ENCODE measurements around the gene MUC6. TPM values are rescaled to one million over a fixed set of nuclear protein-coding genes. Genes with fewer than 3 reads are reported as not detected.

MUC6 gene, protein sequence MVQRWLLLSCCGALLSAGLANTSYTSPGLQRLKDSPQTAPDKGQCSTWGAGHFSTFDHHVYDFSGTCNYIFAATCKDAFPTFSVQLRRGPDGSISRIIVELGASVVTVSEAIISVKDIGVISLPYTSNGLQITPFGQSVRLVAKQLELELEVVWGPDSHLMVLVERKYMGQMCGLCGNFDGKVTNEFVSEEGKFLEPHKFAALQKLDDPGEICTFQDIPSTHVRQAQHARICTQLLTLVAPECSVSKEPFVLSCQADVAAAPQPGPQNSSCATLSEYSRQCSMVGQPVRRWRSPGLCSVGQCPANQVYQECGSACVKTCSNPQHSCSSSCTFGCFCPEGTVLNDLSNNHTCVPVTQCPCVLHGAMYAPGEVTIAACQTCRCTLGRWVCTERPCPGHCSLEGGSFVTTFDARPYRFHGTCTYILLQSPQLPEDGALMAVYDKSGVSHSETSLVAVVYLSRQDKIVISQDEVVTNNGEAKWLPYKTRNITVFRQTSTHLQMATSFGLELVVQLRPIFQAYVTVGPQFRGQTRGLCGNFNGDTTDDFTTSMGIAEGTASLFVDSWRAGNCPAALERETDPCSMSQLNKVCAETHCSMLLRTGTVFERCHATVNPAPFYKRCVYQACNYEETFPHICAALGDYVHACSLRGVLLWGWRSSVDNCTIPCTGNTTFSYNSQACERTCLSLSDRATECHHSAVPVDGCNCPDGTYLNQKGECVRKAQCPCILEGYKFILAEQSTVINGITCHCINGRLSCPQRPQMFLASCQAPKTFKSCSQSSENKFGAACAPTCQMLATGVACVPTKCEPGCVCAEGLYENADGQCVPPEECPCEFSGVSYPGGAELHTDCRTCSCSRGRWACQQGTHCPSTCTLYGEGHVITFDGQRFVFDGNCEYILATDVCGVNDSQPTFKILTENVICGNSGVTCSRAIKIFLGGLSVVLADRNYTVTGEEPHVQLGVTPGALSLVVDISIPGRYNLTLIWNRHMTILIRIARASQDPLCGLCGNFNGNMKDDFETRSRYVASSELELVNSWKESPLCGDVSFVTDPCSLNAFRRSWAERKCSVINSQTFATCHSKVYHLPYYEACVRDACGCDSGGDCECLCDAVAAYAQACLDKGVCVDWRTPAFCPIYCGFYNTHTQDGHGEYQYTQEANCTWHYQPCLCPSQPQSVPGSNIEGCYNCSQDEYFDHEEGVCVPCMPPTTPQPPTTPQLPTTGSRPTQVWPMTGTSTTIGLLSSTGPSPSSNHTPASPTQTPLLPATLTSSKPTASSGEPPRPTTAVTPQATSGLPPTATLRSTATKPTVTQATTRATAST (N-terminal part only)
- not detected for total RNA-seq

DNA sequence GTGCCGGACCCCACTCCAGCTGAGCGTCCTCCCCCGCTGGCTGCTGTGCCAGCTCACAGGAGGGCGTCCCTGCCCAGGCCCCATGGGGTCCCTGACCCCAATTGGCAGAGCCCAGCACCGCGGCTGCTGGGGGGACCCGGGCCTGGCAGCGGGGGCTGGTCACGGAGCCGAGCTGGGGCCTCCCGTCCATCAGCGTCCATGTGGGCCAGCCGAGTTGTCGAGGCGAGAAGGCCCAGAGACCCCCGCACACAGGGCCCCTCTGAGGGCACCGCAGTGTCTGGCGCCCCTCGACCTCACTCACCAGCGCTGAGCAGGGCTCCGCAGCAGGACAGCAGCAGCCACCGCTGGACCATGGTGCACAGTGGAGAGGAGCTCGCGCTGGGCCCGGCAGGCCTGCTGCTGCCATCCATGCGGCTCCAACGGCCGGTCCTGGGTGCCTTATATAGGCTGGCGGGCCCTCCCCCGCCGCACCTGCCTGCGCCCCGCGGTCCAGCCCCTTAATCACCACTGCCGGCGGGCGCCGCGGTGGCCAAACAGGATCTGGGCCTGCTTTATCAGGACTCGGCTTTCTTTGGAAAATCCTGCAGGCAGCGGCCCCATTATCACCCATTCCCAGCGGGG is at the start of gene MUC6:
MUC6 (minus strand) TSS at position 416 of the 621 bp plus-strand sequence; CDS start at position 353, 63 bp downstream.
- H3K9me3 Mint-ChIP-seq, result no peaks in the 10 kb centered on the region
- no peaks in the 10 kb centered on the region for H3K36me3 Mint-ChIP-seq
- no peak within 1 kb of the TSS for H3K27ac Mint-ChIP-seq
- H3K4me1 Mint-ChIP-seq, result no peaks in the 10 kb centered on the region
- H3K4me3 Mint-ChIP-seq, result no peak within 1 kb of the TSS
- no peaks in the 10 kb centered on the region for H3K27me3 Mint-ChIP-seq
- no peak for DNase-seq

DNA sequence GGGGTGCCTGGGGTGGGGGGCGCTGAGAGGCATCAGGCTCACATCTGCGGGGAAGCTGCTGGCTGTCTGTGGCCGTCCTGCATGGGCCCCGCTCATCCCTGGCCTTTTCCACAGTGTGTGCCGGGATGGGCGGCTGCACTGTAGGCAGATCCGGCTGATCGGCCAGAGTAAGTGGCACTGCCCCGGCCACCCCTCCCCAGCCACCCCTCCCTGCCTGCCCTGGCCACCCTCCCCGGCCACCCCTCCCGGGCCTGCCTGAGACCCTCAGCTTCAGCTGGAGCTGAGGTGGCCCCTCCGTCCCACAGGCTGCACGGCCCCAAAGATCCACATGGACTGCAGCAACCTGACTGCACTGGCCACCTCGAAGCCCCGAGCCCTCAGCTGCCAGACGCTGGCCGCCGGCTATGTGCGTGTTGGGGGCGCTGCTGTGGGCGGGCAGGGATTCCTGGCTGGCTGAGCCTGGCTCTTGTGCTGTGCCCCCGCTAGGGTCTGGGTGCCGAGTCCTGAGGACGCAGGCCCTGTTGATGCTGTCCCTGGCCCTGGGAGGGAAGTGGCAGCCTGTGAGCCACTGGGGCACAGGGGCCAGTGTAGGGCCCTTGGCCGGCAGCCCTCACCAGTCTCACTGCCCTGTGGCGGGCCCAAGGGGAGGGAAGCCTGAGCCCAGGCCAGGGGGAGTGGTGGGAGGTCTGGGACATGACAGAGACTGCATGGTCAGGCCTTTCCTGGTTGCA is 49.1 kb upstream of the MUC6 start:
- Mint-ChIP-seq H3K36me3 (no peaks in the 10 kb centered on the region), H3K4me3 (no peak overlapping the region), H3K27me3 (no peaks in the 10 kb centered on the region), H3K9me3 (no peaks in the 10 kb centered on the region), H3K4me1 (no peaks in the 10 kb centered on the region), H3K27ac (no peak overlapping the region)
- DNase-seq, result no peak

DNA sequence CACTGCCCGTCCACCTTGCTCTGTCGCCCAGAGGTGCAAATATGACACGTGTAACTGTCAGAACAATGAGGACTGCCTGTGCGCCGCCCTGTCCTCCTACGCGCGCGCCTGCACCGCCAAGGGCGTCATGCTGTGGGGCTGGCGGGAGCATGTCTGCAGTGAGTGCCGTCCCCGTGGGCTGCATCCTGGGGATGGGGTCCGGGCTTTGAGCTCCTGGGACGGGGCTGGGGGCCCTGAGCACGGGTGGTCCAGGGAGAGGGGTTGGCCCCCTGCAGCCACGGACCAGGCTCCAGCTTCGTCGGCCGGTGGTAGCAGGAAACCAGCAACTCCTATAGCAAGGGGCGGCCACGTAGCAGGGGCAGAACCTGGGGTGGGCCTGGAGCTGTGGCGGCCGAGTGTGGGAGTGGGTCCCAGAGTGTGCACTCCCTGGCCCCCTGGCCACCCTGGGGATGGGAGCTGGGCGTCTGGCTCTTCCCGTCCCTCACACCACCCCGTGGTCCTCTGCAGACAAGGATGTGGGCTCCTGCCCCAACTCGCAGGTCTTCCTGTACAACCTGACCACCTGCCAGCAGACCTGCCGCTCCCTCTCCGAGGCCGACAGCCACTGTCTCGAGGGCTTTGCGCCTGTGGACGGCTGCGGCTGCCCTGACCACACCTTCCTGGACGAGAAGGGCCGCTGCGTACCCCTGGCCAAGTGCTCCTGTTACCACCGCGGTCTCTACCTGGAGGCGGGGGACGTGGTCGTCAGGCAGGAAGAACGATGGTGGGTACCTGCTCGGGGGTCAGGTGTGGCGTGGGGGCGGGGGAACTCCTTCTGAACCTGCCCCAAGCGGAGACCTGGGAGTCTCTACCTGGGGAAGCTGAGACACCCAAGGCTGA is 48.3 kb upstream of the MUC6 start:
- Mint-ChIP-seq H3K9me3 (no peaks in the 10 kb centered on the region), H3K4me1 (no peaks in the 10 kb centered on the region), H3K4me3 (no peak overlapping the region), H3K36me3 (no peaks in the 10 kb centered on the region), H3K27me3 (no peaks in the 10 kb centered on the region), H3K27ac (no peak overlapping the region)
- no peak for DNase-seq

DNA sequence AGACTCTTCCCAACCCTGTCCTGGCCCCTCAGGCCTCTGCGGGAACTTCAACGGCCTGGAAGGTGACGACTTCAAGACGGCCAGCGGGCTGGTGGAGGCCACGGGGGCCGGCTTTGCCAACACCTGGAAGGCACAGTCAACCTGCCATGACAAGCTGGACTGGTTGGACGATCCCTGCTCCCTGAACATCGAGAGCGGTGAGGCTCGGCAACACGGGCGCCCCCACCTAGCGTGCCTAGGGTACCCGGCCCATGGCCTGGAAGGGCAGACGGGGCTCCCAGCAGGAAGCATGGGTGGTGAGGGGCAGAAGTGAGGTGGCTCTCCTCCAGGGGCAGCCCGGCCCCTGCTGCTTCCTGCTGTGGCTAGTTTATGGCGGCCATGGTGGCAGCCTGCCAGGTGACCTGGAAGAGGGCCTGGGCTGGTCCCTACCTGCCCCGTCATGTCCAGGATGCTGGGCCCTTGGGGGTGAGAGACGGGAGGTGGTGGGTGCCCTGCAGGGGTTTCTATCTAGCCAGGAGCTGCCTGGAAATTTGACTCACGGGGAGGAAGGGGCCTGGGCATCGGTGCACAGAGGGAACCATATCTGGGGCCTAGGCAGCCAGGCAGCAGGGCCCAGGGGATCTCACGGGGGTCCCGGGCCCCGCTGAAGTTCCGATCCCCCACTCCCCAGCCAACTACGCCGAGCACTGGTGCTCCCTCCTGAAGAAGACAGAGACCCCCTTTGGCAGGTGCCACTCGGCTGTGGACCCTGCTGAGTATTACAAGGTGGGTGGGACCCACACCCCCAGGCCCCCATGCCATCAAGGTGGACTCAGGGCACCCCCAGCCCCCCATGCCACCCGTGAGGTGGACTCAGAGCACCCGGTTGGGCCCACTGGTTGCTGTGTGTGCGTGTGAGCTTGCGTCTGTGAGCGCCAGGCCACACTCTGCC is 47.4 kb upstream of the MUC6 start:
- H3K27me3 Mint-ChIP-seq, result no peaks in the 10 kb centered on the region
- H3K27ac Mint-ChIP-seq, result no peak overlapping the region
- no peak for DNase-seq
- H3K9me3 Mint-ChIP-seq, result no peaks in the 10 kb centered on the region
- H3K36me3 Mint-ChIP-seq, result no peaks in the 10 kb centered on the region
- no peaks in the 10 kb centered on the region for H3K4me1 Mint-ChIP-seq
- H3K4me3 Mint-ChIP-seq, result no peak overlapping the region

DNA sequence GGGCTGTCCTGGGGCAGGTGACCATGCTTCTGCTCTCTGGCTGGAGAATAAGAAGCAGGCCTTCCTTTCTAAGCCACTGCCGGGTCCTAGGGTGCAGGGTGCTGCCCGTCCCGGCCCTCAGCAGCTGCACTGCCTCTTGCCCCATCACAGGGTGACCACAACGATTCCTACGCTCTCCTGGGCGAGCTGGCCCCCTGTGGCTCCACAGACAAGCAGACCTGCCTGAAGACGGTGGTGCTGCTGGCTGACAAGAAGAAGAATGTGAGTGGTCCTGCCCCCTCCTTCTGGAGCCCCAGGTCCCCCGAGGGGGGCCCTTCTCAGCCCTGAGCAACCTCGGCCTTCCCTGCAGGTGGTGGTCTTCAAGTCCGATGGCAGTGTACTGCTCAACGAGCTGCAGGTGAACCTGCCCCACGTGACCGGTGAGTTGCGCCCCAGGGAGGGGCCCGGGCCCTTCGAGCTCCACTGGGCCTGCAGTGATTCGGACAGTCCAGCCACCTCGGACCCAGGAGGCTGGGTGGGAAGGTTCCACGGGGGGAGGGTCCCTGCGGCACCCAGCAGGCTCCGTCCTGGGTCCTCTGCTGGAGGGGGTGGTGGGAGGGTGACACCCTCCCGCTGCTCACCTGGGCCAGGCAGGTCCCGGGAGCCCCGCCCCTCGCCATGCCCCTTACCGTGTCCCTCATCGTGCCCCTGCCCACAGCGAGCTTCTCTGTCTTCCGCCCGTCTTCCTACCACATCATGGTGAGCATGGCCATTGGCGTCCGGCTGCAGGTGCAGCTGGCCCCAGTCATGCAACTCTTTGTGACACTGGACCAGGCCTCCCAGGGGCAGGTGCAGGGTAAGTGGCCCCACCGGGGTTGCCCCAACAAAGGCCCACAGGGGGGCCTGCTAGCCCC is 46.5 kb upstream of the MUC6 start:
- Mint-ChIP-seq H3K36me3 (no peaks in the 10 kb centered on the region), H3K9me3 (no peaks in the 10 kb centered on the region), H3K27ac (no peak overlapping the region), H3K27me3 (no peaks in the 10 kb centered on the region), H3K4me3 (no peak overlapping the region), H3K4me1 (no peaks in the 10 kb centered on the region)
- DNase-seq, result no peak

DNA sequence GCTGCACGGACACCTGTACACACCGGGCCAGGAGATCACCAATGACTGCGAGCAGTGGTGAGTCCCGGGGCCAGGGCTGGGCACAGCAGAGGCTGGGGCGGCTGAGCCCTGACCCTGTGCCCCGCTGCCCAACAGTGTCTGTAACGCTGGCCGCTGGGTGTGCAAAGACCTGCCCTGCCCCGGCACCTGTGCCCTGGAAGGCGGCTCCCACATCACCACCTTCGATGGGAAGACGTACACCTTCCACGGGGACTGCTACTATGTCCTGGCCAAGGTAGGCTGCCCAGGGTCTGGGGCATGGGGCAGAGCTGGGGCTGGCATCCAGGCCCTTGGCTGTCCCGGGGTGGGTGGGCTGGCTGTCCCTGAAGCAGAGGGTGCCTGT is 45.8 kb upstream of the MUC6 start:
- Mint-ChIP-seq H3K4me1 (no peaks in the 10 kb centered on the region), H3K36me3 (no peaks in the 10 kb centered on the region)

DNA sequence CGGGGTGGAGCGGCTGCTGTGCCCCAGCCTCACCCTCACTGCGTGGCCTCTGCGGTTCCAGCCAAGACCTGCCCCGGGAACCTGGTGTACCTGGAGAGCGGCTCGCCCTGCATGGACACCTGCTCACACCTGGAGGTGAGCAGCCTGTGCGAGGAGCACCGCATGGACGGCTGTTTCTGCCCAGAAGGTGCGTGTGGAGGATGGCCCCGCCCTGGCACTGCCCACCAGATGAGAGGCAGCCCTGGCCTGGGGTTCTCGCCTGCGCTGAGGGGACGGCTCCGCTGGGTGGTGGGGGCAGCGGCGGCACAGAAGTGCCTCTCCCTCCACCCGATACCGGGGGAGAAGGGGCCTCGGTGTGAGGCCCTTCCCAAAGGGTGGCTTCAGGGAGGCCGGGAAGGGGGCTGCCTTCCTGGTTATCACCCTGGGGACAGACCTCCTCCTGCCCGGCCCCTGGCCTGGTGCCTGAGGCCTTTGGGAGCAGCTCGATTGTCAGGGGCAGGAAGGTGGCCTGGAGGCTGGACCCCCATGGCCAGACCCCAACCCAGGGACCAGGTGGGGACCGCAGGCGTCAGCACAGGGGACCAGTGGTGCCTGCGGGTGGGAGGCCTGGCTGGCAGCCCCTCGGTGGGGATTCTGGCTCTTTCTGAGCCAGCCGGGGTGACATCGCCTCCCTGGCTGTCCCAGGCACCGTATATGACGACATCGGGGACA is 45.2 kb upstream of the MUC6 start:
- H3K36me3 Mint-ChIP-seq, result no peaks in the 10 kb centered on the region
- H3K9me3 Mint-ChIP-seq, result no peaks in the 10 kb centered on the region
- no peak for DNase-seq
- no peaks in the 10 kb centered on the region for H3K27me3 Mint-ChIP-seq
- no peak overlapping the region for H3K27ac Mint-ChIP-seq
- H3K4me3 Mint-ChIP-seq, result no peak overlapping the region
- no peaks in the 10 kb centered on the region for H3K4me1 Mint-ChIP-seq

More for the DNA sequence above, 45.8 kb upstream of the MUC6 start:
- H3K27ac Mint-ChIP-seq, result no peak overlapping the region
- H3K9me3 Mint-ChIP-seq, result no peaks in the 10 kb centered on the region
- no peaks in the 10 kb centered on the region for H3K27me3 Mint-ChIP-seq
- DNase-seq, result no peak
- H3K4me3 Mint-ChIP-seq, result no peak overlapping the region

DNA sequence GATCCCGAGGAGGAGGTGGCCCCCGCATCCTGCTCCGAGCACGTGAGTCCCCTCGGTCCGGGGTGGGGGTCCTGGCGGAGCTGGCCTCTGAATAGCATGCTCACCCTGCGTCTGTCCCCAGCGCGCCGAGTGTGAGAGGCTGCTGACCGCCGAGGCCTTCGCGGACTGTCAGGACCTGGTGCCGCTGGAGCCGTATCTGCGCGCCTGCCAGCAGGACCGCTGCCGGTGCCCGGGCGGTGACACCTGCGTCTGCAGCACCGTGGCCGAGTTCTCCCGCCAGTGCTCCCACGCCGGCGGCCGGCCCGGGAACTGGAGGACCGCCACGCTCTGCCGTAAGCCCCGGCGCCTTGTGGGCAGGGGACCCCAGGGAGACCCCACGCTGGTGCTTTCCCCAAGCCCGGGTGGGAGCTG is 41.7 kb upstream of the MUC6 start:
- H3K36me3 Mint-ChIP-seq, result no peaks in the 10 kb centered on the region
- H3K4me1 Mint-ChIP-seq, result no peaks in the 10 kb centered on the region
- no peaks in the 10 kb centered on the region for H3K27me3 Mint-ChIP-seq
- H3K9me3 Mint-ChIP-seq, result no peaks in the 10 kb centered on the region
- H3K27ac Mint-ChIP-seq, result no peak overlapping the region
- no peak for DNase-seq
- no peak overlapping the region for H3K4me3 Mint-ChIP-seq

DNA sequence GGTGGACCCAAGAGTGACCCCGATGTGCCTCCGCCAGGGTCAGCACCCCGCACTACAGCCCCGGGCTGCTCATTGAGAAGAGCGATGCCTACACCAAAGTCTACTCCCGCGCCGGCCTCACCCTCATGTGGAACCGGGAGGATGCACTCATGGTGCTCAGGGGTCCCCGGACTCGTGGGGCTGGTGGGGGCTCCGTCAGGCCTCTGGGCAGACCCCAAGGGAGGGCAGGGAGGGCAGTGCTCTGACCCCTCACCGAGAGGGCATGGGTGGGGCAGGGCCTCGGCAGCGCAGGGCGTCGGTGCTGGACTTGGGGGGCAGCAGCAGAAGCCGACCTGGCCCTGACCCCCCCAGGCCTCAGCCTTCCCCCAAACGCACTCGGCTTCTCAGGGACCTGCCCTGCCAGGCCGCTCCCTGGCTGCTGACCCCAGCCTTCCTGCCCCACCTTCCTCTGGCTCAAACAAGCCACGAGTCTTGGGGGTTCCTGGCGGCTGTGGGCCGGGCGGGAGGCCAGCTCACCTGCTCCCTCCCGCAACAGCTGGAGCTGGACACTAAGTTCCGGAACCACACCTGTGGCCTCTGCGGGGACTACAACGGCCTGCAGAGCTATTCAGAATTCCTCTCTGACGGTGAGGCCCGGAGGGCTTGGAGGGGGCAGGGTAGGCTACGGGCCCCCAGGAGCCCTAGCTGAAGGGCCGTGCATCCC is 41.0 kb upstream of the MUC6 start:
- no peaks in the 10 kb centered on the region for H3K4me1 Mint-ChIP-seq
- no peak overlapping the region for H3K4me3 Mint-ChIP-seq
- DNase-seq, result no peak
- H3K27me3 Mint-ChIP-seq, result no peaks in the 10 kb centered on the region
- H3K27ac Mint-ChIP-seq, result no peak overlapping the region
- no peaks in the 10 kb centered on the region for H3K9me3 Mint-ChIP-seq
- no peaks in the 10 kb centered on the region for H3K36me3 Mint-ChIP-seq

DNA sequence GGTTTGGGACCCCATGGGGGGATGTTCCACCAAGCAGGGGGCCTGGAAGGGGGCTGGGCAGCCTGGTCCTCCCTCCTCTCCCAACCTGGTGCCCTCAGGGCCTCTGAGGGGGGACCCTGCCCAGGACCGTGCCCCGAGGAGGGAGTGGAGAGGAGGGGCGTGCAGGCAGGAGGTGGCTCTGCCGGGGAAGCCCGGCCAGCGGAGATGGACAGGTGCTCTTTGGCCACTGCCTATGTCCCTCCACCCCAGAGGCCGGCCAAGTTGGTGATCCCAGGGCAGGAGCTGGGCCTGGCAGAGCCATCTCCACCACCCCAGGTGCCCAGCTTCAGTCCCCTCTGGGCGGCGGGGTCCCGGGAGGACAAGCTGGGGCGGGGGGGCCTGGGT is 40.5 kb upstream of the MUC6 start:
- Mint-ChIP-seq H3K36me3 (no peaks in the 10 kb centered on the region), H3K9me3 (no peaks in the 10 kb centered on the region), H3K27me3 (no peaks in the 10 kb centered on the region), H3K4me3 (no peak overlapping the region), H3K4me1 (no peaks in the 10 kb centered on the region), H3K27ac (no peak overlapping the region)
- no peak for DNase-seq

Measured in activated naive CD8-positive, alpha-beta T cell treated with anti-CD3 and anti-CD28 coated beads for 36 hours (primary cell).